Thyroid gland (tissue), 4 donors: ENCODE results near the gene SPATA25. TPM values are rescaled to one million over a fixed set of nuclear protein-coding genes. Genes with fewer than 3 reads are reported as not detected.
"Not testable (repeated sequence)": the region's sequence is repeated elsewhere in the genome, so short reads cannot be mapped to it uniquely, and the experiment has no call there.

Source experiments
- DNase-seq, 2 donors: peaks; one replicate each; pipeline ENCODE4 v3.0.0-alpha.2; 2019
- H3K27ac ChIP-seq, 3 donors: fragments of 200-600 bp; sonication (generic); 1 replicate in 2 of 3; 2 replicates in 1 of 3; pipeline ENCODE4 v1.5.1; 2016 to 2019; ENCODE audit warnings: mild to moderate bottlenecking in 1 of 3, moderate library complexity in 1 of 3
- H3K27me3 ChIP-seq: fragments of 200-600 bp; sonication (generic); one replicate; pipeline ENCODE4 v1.5.1; 2019
- H3K36me3 ChIP-seq, 2 donors: fragments of 200-600 bp; sonication (generic); one replicate each; pipeline ENCODE4 v1.5.1; 2016 to 2019
- H3K4me1 ChIP-seq, 2 donors: fragments of 200-600 bp; sonication (generic); one replicate each; pipeline ENCODE4 v1.5.1; 2017 to 2019
- H3K4me3 ChIP-seq, 3 donors: fragments of 200-600 bp; sonication (generic); replicated peaks in 1 of 3; 1 replicate in 2 of 3; 2 replicates in 1 of 3; pipeline ENCODE4 v1.5.1; 2016; ENCODE audit warnings: mild to moderate bottlenecking in 1 of 3
- H3K9me3 ChIP-seq: fragments of 200-600 bp; sonication (generic); one replicate; pipeline ENCODE4 v1.5.1; 2017
- CTCF ChIP-seq, 6 experiments: fragments of 200-600 bp in 3 of 6; fragments of 450-650 bp in 3 of 6; sonication (generic) in 3 of 6; IDR thresholded peaks; one replicate each; pipeline ENCODE4 v1.5.1; 2016 to 2019; ENCODE audit warnings: antibody characterized with exemption in 6 of 6, mild to moderate bottlenecking in 2 of 6, inconsistent platforms in 1 of 6, moderate library complexity in 1 of 6
- POLR2A ChIP-seq, 2 donors: fragments of 450-650 bp; IDR thresholded peaks; one replicate each; pipeline ENCODE4 v1.6.1; 2017; ENCODE audit warnings: antibody characterized with exemption in 2 of 2, mild to moderate bottlenecking in 2 of 2, moderate library complexity in 1 of 2
- WGBS, 2 donors: methylation state at CpG; one replicate each; pipeline ENCODE4 v1.1.5; 2017; 5-methylcytosine and 5-hydroxymethylcytosine counted together
- intact Hi-C: fragments of 100-400 bp; cut with DNase I; formaldehyde crosslinking; loops from one replicate; pipeline ENCODE4 v1.15.1; 2023
- total RNA-seq, 4 donors: library from RNA; depleted of rRNA; stranded (reverse); fragments of >200 nt; gene quantifications; one replicate each; pipeline ENCODE4 v1.2.3, GENCODE V29; 2016

SPATA25 gene
- total RNA-seq, 4 donors from 2014 or later = 3.0 to 8.8 (median 5.0) TPM; not detected in 1

GRCh38 chr20:45904583-45905504 is 17.4 kb upstream of the SPATA25 start:
- peaks cover 0 to 6% of the 10 kb centered on the region in 2 donors for H3K36me3 ChIP-seq
- H3K4me3 ChIP-seq = no peak overlapping the region
- TF ChIP-seq POLR2A (IDR thresholded peaks at IDR 0.05) (no peak), CTCF (IDR thresholded peaks at IDR 0.05) (no peak)
- H3K27ac ChIP-seq = no peak overlapping the region
- H3K9me3 ChIP-seq = no peaks in the 10 kb centered on the region
- DNase-seq = no peak
- H3K4me1 ChIP-seq = no peaks in the 10 kb centered on the region
- 83 to 87% methylated on average over 13 to 15 of the region's 16 CpGs for WGBS, 2 donors
- H3K27me3 ChIP-seq = no peaks in the 10 kb centered on the region
- intact Hi-C loops = no loop called here

GRCh38 chr20:45902199-45902701 is 14.8 kb upstream of the SPATA25 start:
- WGBS, 2 donors = 89 to 94% methylated on average over 12 to 14 of the region's 14 CpGs
- H3K27ac ChIP-seq = no peak overlapping the region
- peaks cover 0 to 6% of the 10 kb centered on the region in 2 donors for H3K36me3 ChIP-seq
- H3K9me3 ChIP-seq = no peaks in the 10 kb centered on the region
- DNase-seq = no peak
- intact Hi-C loops = no loop called here
- H3K4me1 ChIP-seq = no peaks in the 10 kb centered on the region
- H3K4me3 ChIP-seq = no peak overlapping the region
- H3K27me3 ChIP-seq = no peaks in the 10 kb centered on the region
- TF ChIP-seq CTCF (IDR thresholded peaks at IDR 0.05) (no peak), POLR2A (IDR thresholded peaks at IDR 0.05) (no peak)

- DNase-seq, H3K27me3 ChIP-seq, H3K27ac ChIP-seq, H3K4me1 ChIP-seq, H3K36me3 ChIP-seq, intact Hi-C loops, H3K4me3 ChIP-seq, H3K9me3 ChIP-seq: not testable (repeated sequence)
- WGBS, 2 donors = 92 to 97% methylated on average over 6 of the region's 6 CpGs
Observed at GRCh38 chr20:45901332-45901731, 13.9 kb upstream of the SPATA25 start.

GRCh38 chr20:45899046-45899835 is 11.8 kb upstream of the SPATA25 start:
- TF ChIP-seq CTCF (IDR thresholded peaks at IDR 0.05) = no peak
- TF ChIP-seq POLR2A (IDR thresholded peaks at IDR 0.05) = no peak
- DNase-seq = no peak
- Histone ChIP-seq H3K27me3 (no peaks in the 10 kb centered on the region), H3K9me3 (no peaks in the 10 kb centered on the region), H3K4me3 (no peak overlapping the region), H3K4me1 (no peaks in the 10 kb centered on the region), H3K36me3 (peaks cover 6 to 8% of the 10 kb centered on the region in 2 donors), H3K27ac (no peak overlapping the region)
- 88 to 90% methylated on average over 13 of the region's 13 CpGs for WGBS, 2 donors
- intact Hi-C loops = no loop called here

GRCh38 chr20:45898285-45898684 is 10.9 kb upstream of the SPATA25 start:
- Histone ChIP-seq H3K4me1 (no peaks in the 10 kb centered on the region), H3K36me3 (peaks cover 6 to 9% of the 10 kb centered on the region in 2 donors), H3K27ac (no peak overlapping the region), H3K27me3 (no peaks in the 10 kb centered on the region), H3K9me3 (no peaks in the 10 kb centered on the region), H3K4me3 (no peak overlapping the region)
- intact Hi-C loops = no loop called here
- no peak for DNase-seq
- 85% methylated on average over 9 to 12 of the region's 12 CpGs for WGBS, 2 donors
- TF ChIP-seq POLR2A (IDR thresholded peaks at IDR 0.05) = no peak
- no peak for TF ChIP-seq CTCF (IDR thresholded peaks at IDR 0.05)
